ENCODE measurements around the gene CLRN3.

DNA sequence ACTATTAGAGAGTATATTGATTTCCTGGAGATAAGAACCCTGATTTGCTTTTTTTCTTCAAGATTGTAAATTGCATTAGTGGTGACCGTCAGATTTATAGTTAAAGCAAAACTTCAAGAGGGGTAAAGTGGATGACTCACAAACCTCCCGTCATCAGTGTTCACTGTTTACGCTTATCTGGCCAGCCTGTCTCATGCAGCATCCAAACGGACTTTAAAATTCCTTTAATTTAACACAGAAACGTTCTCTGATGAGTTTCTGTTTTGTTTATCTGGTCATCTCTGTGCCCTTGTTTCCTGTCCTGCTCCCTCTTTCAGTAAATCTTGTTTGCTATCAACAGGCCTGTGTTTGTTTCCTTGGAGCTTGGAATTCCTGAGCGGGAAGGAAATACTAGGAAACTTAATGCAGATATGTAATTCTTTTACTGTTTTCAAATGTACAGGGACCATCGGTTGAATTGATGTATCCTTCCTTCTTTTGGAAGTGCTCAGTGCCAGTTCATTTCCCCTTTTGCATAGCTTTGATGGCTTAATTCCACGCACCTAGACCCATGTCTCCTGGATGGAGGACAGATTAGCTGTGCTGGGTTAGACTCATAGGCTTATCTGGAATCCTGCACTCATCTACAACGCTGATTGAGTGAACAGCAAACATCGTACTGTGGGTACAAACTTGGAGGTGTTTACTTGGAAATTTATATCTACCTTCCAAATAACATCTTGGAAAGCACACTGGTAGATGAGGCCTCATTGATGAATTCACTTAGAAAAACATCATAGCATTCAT, 35.5 kb upstream of the CLRN3 start:
- TF ChIP-seq, protein P1, sequence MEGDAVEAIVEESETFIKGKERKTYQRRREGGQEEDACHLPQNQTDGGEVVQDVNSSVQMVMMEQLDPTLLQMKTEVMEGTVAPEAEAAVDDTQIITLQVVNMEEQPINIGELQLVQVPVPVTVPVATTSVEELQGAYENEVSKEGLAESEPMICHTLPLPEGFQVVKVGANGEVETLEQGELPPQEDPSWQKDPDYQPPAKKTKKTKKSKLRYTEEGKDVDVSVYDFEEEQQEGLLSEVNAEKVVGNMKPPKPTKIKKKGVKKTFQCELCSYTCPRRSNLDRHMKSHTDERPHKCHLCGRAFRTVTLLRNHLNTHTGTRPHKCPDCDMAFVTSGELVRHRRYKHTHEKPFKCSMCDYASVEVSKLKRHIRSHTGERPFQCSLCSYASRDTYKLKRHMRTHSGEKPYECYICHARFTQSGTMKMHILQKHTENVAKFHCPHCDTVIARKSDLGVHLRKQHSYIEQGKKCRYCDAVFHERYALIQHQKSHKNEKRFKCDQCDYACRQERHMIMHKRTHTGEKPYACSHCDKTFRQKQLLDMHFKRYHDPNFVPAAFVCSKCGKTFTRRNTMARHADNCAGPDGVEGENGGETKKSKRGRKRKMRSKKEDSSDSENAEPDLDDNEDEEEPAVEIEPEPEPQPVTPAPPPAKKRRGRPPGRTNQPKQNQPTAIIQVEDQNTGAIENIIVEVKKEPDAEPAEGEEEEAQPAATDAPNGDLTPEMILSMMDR (IDR thresholded peaks at IDR 0.05; ENCODE audit: insufficient read depth, low read depth, low read length): no peak
- TF ChIP-seq EZH2 (IDR thresholded peaks at IDR 0.05; ENCODE audit: insufficient read depth, low read length): no peak

Data from astrocyte (in vitro differentiated cells and primary cell).